Stimulated activated CD4-positive, alpha-beta T cell treated with anti-CD3 and anti-CD28 coated beads, Interleukin-15, amount 100 ng/mL, for 24 hours (primary cell): ENCODE data around the gene ATP9B.

Source experiments
- DNase-seq: peaks from one replicate; pipeline ENCODE4 v3.0.0-alpha.2; 2020

ATP9B gene

DNA sequence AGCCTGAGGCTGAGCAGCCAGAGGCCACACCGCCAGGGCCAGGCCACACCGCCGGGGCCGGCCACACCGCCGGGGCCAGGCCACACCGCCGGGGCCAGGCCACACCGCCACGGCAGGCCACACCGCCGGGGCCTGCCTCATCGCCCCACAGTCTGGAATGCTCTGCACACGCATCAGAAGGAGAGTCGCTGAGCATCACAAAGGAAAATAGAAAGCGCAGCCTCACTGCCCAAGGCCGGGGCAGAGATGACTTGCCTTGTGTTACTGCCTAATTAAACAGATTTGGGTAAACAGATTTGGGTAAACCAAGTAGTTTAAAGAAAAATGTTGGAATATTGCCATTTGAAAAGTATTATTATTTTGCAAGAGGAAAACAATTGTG lies 316.1 kb downstream of the ATP9B start:
- DNase-seq = no peak

- no peak for DNase-seq
Measured at GRCh38 chr18:79385708-79386341, 316.6 kb downstream of the ATP9B start.

DNA sequence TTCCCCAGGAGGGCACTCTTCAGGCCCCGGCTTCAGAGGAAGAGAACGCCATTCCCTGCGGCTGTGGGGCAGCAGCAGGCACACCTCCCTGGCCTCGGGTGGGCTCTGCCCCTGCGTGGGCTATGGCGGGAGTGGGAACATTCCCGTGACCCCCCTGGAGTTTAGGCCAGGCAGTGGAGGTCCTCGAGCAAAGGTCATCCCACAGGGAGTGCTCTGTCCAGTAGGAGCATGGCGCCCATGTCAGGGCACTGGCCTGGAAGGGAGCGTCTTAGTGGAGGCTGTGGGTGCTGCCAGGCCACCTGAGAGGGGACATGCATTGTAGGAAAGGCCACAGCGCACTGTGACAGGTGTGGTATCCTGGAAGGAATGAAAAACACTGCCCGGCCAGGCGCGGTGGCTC lies 317.4 kb downstream of the ATP9B start:
- no peak for DNase-seq

DNA sequence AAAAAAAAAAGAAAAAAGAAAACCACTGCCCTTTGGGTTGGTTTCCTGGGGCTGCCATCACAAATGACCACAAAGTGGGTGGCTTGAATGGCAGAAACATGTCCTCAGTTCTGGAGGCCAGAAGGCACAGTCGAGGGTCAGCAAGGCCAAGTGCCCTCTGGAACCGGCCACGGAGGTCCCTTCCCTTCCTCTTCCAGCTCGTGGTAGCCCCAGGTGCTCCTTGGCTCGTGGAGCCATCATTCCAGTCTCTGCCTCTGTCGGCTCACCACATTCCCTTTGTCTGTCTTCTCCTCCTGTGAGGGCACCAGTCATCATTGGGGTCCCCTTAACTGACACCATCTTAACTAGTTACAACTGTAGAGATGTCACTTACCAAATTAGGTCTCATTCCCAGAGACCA lies 318.0 kb downstream of the ATP9B start:
- DNase-seq = no peak

DNA sequence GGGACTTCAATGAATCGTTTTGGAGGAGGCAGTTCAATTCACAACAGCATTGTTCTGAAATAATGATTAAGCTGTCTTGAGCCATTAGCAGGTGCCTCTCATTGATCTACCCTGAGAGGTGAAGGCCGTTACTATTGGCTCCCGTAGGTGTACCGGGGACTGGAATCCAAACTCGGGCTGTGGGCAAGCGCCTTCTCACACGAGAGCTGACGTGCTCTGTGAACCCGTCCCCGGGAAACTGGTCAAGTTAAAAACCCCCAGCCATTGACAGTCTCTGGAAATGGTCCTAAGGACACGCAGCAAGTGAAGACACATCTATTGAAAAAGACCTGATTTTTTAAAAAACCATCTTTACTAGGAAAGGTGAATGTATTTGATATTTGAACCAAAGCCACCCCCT lies 318.4 kb downstream of the ATP9B start:
- no peak for DNase-seq

GRCh38 chr18:79388043-79388442 lies 318.8 kb downstream of the ATP9B start:
- no peak for DNase-seq

DNA sequence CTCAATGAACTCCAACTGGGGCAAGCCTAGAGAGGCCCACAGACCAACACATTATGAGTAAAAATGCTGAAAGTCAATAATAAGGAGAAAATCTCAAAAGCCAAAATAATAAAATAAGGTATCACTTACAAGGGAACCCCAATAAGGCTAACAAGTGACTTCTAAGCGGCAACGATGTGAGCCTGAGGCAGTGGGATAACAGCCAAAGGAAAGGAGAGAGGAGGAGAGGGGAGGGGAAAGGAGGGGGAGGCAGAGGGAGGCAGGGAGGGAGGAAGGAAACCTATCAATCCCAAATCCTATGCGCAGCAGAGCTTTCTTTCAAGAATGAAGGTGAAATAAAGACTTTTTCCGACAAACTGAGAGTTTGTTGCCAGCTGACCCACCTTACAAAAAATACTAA lies 320.5 kb downstream of the ATP9B start:
- no peak for DNase-seq

DNA sequence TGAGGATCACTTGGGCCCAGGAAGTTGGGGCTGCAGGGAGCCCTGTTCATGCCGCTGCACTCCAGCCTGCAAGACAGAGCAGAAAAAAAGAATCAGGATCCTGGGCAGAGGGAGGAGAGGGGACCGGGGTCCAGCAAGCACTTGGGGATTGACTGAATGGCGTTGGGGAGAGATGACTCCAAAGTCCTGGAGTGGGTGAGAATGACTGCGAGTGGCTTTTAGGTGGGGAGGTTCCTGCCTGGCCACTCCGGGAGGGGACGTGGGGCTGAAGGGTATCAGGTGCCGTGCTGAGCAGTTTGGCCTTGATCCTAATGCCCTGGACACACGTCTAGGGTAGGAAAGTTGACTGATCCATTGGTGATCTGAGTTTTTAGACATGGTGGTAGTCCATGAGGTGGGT lies 323.0 kb downstream of the ATP9B start:
- DNase-seq = no peak

- DNase-seq = no peak
Measured at GRCh38 chr18:79393181-79393634, 324.0 kb downstream of the ATP9B start.

GRCh38 chr18:79393635-79394533 lies 324.7 kb downstream of the ATP9B start:
- peak; percentile 66 for DNase-seq

DNA sequence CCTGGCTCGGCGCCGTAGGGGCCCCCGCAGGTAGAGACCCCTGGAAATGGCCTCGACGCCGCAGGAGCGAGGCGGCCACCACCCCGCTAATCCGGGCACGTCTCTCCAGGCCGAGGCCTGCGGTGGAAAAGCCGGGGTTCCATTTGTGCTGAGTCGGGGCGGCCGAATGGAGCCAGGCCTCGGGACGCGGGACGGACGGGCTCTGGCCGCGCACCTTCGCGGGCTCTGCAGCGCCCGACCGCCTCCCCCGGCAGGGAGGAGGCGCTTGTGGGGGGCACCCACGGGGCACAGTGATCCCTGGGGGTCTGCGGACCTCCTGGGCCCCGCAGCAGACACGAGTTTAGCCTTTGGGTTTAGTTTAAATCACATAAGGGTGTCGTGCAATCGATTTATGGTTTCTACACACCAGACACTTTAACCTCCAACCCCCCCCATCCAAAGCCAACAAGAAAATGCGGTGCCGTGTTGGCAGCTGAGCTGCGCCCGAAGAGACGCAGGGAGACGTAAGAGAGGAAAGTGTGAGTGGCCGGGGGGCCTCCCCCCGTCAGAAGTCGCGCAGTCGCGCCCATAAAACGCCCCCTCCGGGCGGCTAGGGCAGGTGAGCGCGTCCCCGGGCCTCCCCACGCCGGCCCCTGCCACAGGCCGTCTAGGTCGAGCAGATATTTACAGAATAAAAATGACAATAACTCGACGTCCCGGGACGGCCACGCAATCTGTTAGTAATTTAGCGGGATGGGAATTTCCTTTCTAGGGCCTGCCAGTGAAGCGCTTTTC lies 325.5 kb downstream of the ATP9B start:
- DNase-seq = peak; percentile 86

DNA sequence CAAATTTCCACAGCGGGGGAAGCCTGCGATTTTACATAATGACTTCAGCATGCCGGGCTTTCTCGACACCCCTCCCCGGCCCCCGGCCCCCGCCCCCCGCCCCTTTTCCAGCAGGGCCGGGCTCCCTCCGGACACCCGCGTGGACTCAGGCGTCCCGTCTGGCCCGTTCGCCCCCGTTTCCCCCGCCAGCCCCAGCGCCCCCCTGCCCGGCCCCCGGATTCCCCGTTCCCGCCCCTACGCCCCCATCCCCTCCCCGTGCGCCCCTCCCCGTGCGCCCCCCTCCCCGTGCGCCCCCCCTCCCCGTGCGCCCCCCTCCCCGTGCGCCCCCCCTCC lies 326.1 kb downstream of the ATP9B start:
- DNase-seq = no peak

DNA sequence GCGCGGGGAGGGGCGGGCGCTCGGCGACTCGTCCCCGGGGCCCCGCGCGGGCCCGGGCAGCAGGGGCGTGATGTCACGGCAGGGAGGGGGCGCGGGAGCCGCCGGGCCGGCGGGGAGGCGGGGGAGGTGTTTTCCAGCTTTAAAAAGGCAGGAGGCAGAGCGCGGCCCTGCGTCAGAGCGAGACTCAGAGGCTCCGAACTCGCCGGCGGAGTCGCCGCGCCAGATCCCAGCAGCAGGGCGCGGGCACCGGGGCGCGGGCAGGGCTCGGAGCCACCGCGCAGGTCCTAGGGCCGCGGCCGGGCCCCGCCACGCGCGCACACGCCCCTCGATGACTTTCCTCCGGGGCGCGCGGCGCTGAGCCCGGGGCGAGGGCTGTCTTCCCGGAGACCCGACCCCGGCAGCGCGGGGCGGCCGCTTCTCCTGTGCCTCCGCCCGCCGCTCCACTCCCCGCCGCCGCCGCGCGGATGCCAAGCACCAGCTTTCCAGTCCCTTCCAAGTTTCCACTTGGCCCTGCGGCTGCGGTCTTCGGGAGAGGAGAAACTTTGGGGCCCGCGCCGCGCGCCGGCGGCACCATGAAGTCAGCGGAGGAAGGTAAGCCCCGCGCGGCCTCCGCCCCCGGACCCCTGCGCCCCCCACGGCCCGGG lies 326.7 kb downstream of the ATP9B start, which contains the start of gene NFATC1:
Gene NFATC1 (plus strand): TSS at position 170 of the 644 bp plus-strand sequence. CDS start 295 bp downstream, at position 465.
- peak; percentile 93 for DNase-seq

DNA sequence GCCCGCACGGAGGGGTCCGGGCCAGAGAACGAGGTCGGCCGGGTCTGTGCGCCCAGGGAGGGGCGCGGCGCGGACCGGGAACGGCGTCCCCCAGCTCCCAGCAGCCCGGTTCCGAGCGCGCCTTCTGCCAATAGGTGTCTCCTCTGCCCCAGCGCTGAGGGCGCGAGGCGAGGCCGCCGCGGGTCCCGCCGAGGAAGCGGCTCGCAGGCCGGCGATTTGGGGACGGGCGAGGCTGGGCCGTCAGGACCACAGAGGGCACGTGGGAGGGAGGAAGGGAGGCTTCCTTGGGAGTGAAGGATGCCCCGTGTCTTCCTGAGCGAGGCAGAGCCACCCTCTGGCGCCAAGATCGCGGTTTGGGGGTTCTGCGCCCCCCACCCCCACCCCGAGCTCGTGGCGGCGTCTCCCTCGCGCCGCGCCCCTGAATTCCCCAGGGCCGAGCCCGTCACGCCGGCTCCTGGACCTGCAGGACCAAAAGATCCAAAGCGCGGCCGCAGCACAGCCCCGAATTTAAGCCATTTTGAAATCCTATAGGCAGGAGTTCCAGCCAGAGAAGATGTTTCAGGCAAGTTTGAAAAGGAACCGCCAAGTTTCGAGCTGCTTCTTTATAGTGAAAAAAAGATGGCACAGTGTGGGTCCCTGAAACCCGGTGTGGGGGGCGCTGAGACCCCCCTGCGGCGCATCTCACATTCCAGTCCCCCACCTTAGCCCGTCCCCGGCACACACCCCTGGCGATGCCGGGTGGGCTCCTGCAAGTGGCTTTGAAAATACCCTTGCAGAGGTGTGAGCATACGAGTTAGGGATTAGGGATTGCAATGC lies 327.4 kb downstream of the ATP9B start:
- peak; percentile 64 for DNase-seq

GRCh38 chr18:79397247-79397829 lies 328.1 kb downstream of the ATP9B start:
- DNase-seq = no peak

DNA sequence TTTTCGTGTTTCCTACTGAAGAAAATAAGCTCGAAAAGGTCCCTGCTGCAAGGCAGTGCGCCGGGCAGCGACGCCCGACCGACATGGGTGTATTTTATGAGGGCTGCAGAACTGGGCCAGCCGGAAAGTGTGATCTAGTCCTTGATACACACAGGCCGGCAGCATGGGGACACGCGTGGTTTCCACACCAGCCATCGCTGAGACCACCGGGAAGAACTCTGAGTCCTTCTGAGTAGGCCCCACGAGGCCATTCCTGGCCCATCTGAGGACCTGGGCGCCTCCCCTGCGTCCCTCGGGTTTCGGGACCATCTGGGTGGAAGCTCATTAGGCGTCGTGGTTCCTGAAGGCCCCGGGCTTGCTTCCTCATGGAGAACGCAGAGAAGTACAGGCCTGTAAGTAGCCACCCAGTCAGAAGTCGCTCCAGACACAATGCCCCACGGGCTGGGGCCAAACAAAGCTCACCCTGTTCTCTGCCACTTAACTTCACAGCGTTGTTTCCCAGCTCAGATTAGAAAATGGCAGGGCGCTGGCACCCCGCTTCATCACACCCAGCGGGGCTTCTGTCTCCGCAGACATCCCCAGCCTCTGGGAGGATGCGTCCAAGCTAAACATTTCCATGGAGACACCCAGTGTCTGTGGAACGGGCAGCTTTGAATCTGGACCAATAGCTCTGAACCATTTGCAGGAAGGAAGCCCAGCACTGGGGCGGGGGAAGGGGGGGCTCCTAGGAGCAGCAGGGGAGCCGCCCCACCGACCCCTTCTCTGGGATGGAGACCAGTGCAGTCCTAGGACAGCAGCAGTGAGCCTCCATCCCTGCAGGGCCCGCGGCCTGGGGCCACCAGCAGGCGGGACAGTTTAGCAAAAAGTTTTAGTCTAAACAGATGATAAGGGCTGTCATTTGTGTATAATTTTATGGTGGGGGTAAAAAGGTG lies 328.9 kb downstream of the ATP9B start:
- no peak for DNase-seq

DNA sequence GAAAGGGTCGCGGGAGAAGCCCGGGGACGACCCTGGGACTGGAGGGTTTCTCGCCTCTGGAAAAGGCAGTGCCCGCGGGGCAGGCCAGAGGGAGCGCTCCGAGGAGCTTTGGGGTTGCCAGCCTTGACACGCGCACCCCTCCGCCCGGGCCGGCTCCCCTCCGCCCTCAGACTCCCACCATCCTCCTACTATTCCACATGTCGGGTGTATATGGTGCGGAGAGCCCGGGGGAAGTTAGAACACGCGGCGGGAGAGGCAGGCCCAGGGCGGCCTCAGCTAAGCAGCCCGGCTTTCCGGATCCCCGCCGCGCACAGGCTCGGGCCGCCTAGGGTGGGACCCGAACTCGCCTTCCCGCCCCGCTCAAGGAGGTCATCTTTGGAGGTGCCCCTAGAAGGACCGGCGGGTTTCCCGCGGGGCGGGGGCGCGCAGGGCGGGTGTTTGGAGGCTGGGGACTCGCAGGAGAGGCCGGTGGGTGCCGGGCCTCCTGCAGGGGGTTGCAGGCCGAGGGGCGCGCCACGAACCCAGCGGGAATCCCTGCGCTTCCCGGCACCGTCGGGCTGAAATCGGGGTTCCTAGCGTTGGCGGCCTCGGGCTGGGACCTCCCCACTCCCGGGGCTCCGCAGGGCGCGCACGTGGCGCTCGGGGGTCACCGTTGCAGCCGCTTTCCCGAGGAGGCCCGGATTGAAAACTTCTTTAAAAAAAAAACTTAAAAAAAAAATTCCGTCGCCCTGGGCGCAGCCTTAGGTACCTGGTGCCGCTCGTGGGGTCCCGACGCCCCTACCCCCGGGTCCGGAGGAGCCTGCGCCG lies 330.3 kb downstream of the ATP9B start:
- peak; percentile 59 for DNase-seq

- peak; percentile 79 for DNase-seq
Measured at GRCh38 chr18:79400091-79400590, 330.9 kb downstream of the ATP9B start.

DNA sequence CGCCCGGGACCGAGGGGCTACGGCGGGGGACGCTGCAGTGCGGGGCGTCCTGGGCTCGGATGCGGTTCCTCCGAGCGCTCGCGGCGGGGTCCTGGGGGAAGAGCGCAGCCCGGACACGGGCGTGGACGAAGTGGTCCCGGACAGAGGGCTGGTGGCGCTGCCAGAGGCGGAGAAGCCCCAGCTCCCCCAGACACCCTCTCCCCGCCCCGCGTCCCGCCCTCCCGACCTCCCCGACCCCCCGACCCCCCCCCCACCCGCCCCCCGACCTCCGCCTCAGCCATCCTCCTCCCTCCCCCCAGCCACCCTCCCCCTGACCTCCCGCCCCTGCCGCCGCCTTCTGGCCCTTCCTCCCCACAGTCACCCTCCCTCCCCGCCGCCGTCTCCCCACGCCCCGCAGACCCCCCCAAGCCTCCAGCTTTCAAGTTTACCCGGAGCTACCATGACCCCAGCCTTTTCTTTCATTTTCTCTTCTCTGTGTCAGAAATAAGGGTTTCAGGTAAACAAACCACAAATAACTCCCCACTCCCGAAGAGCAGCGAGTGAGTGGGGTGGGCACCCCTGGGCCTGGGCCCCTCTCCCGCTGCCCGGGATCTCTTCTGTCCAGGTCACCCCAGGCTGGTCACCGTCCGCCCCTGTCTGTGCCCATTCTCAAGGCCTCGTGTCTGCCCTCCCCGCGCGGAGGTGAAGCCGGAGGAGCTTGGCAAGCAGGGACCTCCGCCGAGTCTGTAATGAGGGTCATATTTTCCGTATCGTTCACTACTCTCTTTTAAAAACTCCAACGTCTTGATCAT lies 331.6 kb downstream of the ATP9B start:
- peak; percentile 75 for DNase-seq
